GM19467 (cell line): Measurements from ENCODE around the gene RFXAP.
A peak's percentile ranks its signal among the peaks of the same experiment; 100 is the strongest.

Source experiments
- ATAC-seq: cut with Tn5 transposase; IDR thresholded peaks from one replicate; pipeline ENCODE4 v1.9.1; 2021; ENCODE audit warnings: mild to moderate bottlenecking, moderate library complexity; ENCODE audit not compliant: unreplicated experiment

RFXAP gene

GRCh38 chr13:36815062-36815461 is 4.0 kb upstream of the RFXAP start:
- ATAC-seq, result no peak

GRCh38 chr13:36817996-36818803 is 822 bp upstream of the RFXAP start:
- no peak for ATAC-seq

DNA sequence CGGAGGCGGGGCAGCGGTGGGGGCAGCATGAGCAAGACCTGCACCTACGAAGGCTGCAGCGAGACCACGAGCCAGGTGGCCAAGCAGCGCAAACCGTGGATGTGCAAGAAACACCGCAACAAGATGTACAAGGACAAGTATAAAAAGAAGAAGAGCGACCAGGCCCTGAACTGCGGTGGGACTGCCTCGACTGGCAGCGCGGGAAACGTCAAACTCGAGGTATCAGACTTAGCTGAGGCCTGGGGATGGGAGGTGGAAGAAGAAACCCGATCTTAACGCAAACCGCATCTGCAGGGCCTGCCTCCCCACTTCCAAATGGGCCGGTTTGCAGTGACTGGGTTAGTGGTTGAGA is 693 bp downstream of the RFXAP start:
- peak; percentile 6 for ATAC-seq

DNA sequence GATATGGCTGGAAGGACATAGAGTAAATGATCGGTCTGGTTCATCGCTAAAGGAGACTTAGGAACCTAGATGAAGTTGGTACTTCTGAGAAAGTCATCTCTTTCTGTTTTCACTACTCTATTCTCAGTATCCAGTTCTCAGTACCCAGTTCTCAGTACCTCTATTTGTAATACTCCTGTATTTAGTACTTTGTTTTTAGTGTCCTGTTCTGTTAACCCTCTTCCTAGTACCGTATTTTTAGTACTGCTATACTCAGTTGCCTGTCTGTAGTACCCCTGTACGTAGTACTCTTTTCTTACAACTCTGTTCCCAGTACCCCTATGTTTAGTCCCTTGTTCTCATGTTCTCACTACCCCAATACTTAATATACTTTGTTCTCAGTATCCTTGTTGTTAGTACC is 1.2 kb downstream of the RFXAP start:
- no peak for ATAC-seq

DNA sequence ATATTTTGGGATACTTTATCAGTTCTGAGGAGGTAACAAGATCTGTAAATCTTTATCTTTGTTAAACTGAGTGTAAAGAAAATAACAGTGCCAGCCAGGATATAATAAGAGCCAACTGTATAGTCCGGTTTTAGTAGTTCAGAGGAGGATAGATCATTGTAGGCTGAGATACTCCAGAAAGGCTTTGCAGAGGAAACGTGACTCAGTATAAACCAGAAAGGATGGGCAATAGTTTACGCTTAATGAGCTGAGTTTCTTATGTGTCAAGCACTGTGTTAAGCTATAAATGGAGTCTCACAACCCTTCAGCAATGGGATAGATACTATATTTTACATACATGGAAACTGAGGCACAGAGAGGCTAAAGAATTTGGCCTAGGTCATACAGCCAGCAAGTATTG is 3.8 kb downstream of the RFXAP start:
- no peak for ATAC-seq

GRCh38 chr13:36829753-36830152 is 10.7 kb downstream of the RFXAP start:
- no peak for ATAC-seq

DNA sequence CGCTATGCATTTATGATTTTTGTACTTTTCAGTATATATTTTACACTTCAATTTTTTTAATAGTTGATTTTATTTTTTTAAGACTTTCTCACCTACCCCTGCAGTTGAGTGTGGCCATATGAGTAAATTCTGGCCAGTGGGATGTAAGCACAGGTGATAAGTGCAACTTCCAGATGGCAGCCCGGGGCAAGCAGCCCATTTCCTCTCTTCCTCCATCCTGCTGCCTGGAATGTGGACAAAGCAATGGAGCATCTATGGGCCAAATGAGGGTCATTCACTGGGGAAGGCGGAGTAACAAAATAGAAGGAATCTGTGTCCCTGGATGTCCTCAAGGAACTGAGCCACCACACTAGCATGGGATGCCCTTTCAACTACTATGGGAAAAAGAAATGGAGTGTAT is 12.3 kb downstream of the RFXAP start:
- no peak for ATAC-seq

DNA sequence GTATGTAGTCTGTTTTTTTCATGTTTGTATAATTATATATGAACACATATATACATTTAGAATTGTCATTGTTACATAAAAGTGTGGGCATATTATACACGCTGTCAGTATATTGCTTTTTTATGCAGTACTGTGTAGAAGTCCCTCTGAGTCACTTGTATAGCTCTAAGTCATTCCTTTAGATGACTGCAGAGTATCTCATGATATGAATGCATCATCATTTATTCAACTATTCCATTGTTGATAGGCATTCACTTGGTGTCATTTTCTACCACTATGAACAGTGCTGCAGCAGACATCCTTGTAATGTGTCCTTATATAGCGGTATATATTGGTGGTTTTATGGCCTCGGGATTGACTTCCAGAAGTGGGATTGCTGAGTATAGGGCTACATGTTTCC is 15.3 kb downstream of the RFXAP start:
- no peak for ATAC-seq

- ATAC-seq, result no peak
These were observed 18.5 kb downstream of the RFXAP start for GRCh38 chr13:36837354-36838092.

- no peak for ATAC-seq
These were observed 20.3 kb downstream of the RFXAP start for GRCh38 chr13:36839281-36839680.

GRCh38 chr13:36839981-36840380 is 21.0 kb downstream of the RFXAP start:
- ATAC-seq, result no peak

GRCh38 chr13:36840718-36841250 is 21.8 kb downstream of the RFXAP start:
- no peak for ATAC-seq

DNA sequence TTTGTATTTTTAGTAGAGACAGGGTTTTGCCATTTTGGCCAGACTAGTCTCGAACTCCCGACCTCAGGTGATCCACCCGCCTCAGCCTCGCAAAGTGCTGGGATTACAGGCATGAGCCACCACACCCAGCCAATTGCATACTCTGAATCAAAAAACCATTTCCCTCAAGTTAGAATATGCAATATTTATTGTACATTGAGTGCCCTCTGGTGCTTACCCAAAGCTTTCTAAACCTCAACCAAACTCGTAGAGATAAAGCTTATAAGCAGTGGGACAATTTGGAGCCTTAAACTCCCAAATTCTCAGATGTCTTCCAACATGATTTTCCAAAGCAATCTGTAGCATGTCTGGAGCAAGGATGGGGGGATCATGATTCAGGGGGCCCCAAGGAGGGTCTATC is 22.4 kb downstream of the RFXAP start:
- ATAC-seq, result no peak

DNA sequence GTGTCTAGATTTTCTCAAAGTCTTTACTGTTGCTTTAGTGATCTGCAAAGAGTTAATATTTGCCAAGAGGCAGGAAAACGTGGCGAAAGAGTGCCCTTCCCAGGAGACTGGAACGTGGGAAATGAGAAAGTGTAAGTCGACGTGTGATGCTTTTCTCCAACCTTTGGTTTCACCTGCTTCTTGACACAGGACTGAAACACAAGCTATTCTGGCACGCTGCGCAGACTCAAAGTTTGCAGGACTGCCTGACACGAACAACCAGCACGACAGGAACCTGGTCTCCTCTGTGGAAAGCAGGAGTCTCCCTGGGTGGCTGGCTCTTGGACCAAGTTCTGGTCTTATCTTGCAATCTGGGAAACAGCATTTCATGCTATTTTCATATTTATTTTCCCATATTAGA is 28.6 kb downstream of the RFXAP start:
- no peak for ATAC-seq

DNA sequence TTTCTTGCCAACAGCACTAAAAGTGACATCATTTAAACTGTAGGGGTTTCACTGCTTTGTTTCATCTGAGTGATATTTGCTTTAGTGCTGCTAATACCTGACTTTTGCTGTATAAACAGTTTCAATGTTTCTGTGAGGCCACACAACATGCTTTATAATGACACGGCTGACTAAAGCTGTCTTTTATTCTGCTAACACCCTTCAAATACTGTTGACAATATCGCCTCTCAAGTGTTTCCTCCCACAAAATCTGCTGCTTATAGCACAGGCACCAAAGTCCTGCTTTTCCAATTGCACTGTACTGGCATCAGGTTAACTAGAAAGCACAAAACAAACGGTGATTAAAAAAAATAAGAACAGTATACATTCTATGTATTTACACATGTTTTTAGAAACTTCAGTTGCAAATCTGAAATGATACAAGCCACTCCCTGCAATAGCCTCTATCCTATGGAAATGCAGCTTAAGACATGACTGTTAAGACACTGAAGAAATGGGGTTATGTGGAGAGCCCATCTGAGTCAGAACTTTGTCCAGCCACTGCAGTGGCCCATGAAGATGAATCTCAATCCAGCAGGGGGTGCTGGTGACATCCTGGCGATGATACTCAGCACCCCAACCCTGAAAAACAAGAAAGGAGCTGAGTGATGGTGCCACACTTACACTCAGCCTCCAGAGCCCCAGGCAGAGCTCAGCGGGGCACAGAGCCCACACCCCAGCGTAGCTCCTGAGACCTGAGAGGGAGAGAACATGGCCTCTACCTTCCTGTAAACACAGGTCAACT is 29.4 kb downstream of the RFXAP start:
- ATAC-seq, result peak; percentile 57

DNA sequence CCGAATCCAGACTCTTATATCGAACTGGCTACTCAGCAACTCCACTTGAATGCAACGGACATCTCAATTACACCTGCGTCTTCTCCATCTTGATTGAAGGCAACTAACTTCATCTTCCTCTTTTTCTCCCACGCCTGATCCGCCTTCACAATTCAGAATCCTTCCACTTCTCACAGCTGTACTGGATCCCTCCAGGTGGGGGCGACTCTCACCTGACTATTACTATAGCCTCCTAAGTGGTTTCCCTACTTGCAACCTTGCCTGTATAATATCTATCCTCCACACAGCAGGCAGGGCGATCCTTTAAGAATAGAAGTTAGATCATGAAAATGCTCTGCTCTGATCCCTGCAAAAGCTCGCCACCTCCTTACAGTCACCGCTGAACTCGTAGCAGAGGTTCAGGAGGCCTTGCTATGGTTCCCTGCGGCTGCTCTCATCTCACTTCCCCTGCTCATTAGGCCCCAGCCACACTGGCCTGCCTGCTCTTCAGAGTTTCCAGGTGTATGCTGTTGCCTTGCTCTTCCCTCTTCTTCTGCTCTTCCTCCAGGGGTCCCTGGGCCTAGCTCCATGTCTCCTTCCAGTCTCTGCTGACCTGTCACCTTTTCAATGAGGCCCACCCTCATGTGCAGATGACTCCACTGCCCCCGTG is 31.9 kb downstream of the RFXAP start:
- no peak for ATAC-seq

DNA sequence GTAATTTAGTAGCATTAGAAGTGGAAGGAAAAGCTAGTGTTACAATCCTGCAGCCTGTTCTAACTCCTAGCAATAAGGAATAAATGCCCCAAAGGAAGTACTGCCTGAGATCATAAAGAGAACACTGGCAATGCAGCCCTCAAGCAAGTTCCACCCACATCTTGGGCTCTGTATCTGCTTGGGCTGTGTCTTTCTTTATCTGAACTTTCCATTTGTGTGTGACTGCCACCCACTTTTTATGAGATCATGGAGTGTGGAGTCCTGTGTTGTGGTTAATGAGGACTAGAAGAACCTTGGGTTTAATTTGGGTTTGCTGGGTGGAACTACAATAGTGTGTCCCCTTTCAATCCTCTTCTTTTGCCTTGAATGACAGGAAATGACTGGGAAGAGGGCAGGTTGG is 38.2 kb downstream of the RFXAP start:
- ATAC-seq, result no peak

- ATAC-seq, result peak; percentile 73
These were observed 39.3 kb downstream of the RFXAP start for GRCh38 chr13:36858290-36858689.

GRCh38 chr13:36859259-36859658 is 40.2 kb downstream of the RFXAP start:
- no peak for ATAC-seq

DNA sequence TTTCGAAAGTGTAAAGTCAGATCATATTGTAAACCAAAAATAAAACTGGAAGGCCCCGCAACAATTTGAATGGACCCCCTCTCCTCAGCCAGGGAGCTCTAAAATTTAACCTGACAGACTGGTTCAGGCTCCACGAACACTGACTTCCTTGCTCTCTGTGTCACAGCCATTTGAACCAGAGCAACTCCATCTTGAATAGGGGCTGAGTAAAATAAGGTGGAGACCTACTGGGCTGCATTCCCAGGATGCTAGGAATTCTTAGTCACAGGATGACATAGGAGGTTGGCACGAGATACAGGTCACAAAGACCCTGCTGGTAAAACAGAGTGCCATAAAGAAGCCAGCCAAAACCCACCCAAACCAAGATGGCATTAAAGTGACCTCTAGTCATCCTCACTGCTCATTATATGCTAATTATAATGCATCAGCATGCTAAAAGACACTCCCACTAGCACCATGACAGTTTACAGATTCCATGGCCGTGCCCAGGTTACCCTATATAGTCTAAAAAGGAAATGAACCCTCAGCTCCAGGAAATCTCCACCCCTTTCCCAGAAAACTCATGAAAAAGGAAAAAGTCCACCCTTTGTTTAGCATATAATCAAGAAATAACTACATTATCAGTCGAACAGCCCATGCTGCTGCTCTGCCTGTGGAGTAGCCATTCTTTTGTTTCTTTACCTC is 43.1 kb downstream of the RFXAP start:
- ATAC-seq, result no peak
